K562 (cell line): ENCODE data around the gene CCDC106. TPM values are rescaled to one million over a fixed set of nuclear protein-coding genes. Genes with fewer than 3 reads are reported as not detected.

ENCODE experiments used
- E2F8 ChIP-seq: fragments of 450-650 bp; IDR thresholded peaks from 2 replicates; pipeline ENCODE4 v1.7.1; 2018; ENCODE audit warnings: mild to moderate bottlenecking, low read depth; ENCODE audit not compliant: partially characterized antibody
- EP300 ChIP-seq: IDR thresholded peaks from 2 replicates; pipeline ENCODE4 v1.6.1; 2012; ENCODE audit warnings: low read length, improper control_type of control experiment
- ESRRA ChIP-seq: fragments of 450-650 bp; IDR thresholded peaks from 2 replicates; pipeline ENCODE4 v1.6.1; 2014; ENCODE audit warnings: low read depth, mild to moderate bottlenecking, moderate library complexity, borderline replicate concordance
- FOXM1 ChIP-seq, 2 experiments: fragments of 450-650 bp in 1 of 2; sonication (generic) in 1 of 2; formaldehyde crosslinking in 1 of 2; IDR thresholded peaks; 2 replicates each; pipeline versions ENCODE4 v1.6.1 to v1.9.0; 2017 to 2022; ENCODE audit warnings: low read depth in 2 of 2, mild to moderate bottlenecking in 2 of 2, missing genetic modification reagents in 1 of 2, moderate library complexity in 1 of 2
- HMG20B ChIP-seq: fragments of 250-450 bp; sonication (Bioruptor Pico); IDR thresholded peaks from 2 replicates; pipeline ENCODE4 v1.5.0; 2021; ENCODE audit warnings: mild to moderate bottlenecking
- HNRNPH1 ChIP-seq: fragments of 200-400 bp; formaldehyde crosslinking; optimal IDR thresholded peaks from 2 replicates; pipeline ENCODE3; 2017; ENCODE audit warnings: low read depth, mild to moderate bottlenecking, low read length, moderate library complexity
- MNT ChIP-seq, 2 experiments: fragments of 450-650 bp; conservative IDR thresholded peaks; 2 replicates each; pipeline ENCODE4 v1.6.1; 2017; ENCODE audit warnings: mild to moderate bottlenecking in 2 of 2, moderate library complexity in 2 of 2
- MYC ChIP-seq, 2 experiments: fragments of 250-450 bp in 1 of 2; sonication (Bioruptor Pico) in 1 of 2; IDR thresholded peaks; 2 replicates each; pipeline versions ENCODE4 v1.5.1 to v1.6.1; 2012 to 2021; ENCODE audit warnings: low read depth in 2 of 2, borderline replicate concordance in 1 of 2, improper control_type of control experiment in 1 of 2, low read length in 1 of 2, mild to moderate bottlenecking in 1 of 2, moderate library complexity in 1 of 2
- NR2C1 ChIP-seq, 2 experiments: fragments of 450-650 bp; IDR thresholded peaks; 2 replicates each; pipeline ENCODE4 v1.6.1; 2017; ENCODE audit warnings: mild to moderate bottlenecking in 2 of 2, antibody characterized with exemption in 1 of 2, inconsistent platforms in 1 of 2, missing compliant biosample characterization in 1 of 2, missing genetic modification characterization in 1 of 2
- RB1 ChIP-seq: fragments of 450-650 bp; IDR thresholded peaks from 2 replicates; pipeline ENCODE4 v1.6.1; 2017; ENCODE audit warnings: low read depth, mild to moderate bottlenecking
- RERE ChIP-seq: sonication (generic); formaldehyde crosslinking; IDR thresholded peaks from 2 replicates; pipeline ENCODE4 v1.8.0; 2023; ENCODE audit warnings: missing genetic modification reagents, mild to moderate bottlenecking, borderline replicate concordance
- RNF2 ChIP-seq: sonication (generic); IDR thresholded peaks from 2 replicates; pipeline ENCODE4 v1.6.1; 2016
- STAG1 ChIP-seq: sonication (generic); formaldehyde crosslinking; IDR thresholded peaks from 2 replicates; pipeline ENCODE4 v1.5.0; 2020; ENCODE audit warnings: missing genetic modification reagents, borderline replicate concordance
- ZBTB12 ChIP-seq: fragments of 250-450 bp; sonication (Bioruptor Pico); IDR thresholded peaks from 2 replicates; pipeline ENCODE4 v1.4.0; 2020
- ZNF263 ChIP-seq: sonication (generic); formaldehyde crosslinking; IDR thresholded peaks from 2 replicates; pipeline ENCODE4 v1.8.0; 2022; ENCODE audit warnings: mild to moderate bottlenecking, missing genetic modification reagents, borderline replicate concordance
- ZNF668 ChIP-seq: fragments of 250-450 bp; sonication (Bioruptor Pico); IDR thresholded peaks from 2 replicates; pipeline ENCODE4 v1.8.0; 2022; ENCODE audit warnings: mild to moderate bottlenecking, inconsistent platforms
- polyA plus RNA-seq, 8 experiments: library from polyadenylated mRNA; depleted of rRNA in 4 of 8; stranded (reverse) in 5 of 8; unstranded in 3 of 8; fragments of >200 nt; fragmentation: Nextera tagmentation in 2 of 8; fragmentation: Illumina TruSeq in 1 of 8; extraction: Ambion mirVana in 2 of 8; extraction: Trizol in 1 of 8; gene quantifications; 2 replicates each; pipeline versions ENCODE4 v1.2.1 to v1.2.3, GENCODE V29; 2011 to 2014; ENCODE audit warnings: inconsistent platforms in 1 of 8, missing spikeins in 1 of 8
- total RNA-seq, 7 experiments: library from RNA; depleted of rRNA in 6 of 7; stranded (reverse); fragments of >200 nt in 6 of 7; fragmentation: Illumina TruSeq in 2 of 7; extraction: Trizol in 2 of 7; gene quantifications; 2 replicates each; pipeline versions ENCODE4 v1.2.1 to v1.2.3, GENCODE V29; 2011 to 2021; ENCODE audit warnings: low replicate concordance in 1 of 7

Gene CCDC106
- total and polyA plus RNA-seq, 9 of the 15 experiments (the other 6 are each of a cell fraction or from before 2014, with no cell fraction given): 0.10 to 27.5 (median 15.0) TPM; not detected in 1

GRCh38 chr19:55599468-55599841, 48.6 kb upstream of the CCDC106 start, which contains the start of gene FIZ1 (continued):
- TF ChIP-seq ZNF668 (CRISPR knock-in tag) (no peak), MNT (conservative IDR thresholded peaks at IDR 0.05) (peak in 1 of 2 experiments; percentile 75; a peak in 3 of 4 replicates), ESRRA (peak; percentile 32; the same call in 1 of the 2 replicates), RB1 (peak; percentile 78; the same call in 1 of the 2 replicates), RERE (CRISPR knock-in tag) (no peak), RNF2 (peak; percentile 21), FOXM1 (IDR thresholded peaks at IDR 0.05; ENCODE audit: low read depth) (peak; percentile 45; the same call in 1 of the 2 replicates), FOXM1 (CRISPR knock-in tag; IDR thresholded peaks at IDR 0.05; ENCODE audit: low read depth) (0 out of 2 replicates have a peak, but pooled peaks have one; percentile 35), EP300 (peak; percentile 21; the same call in 1 of the 2 replicates), MYC (IDR thresholded peaks at IDR 0.05; ENCODE audit: low read depth, low read length) (no peak), MYC (CRISPR knock-in tag; IDR thresholded peaks at IDR 0.05; ENCODE audit: borderline replicate concordance, low read depth) (no peak), E2F8 (peak; percentile 75), ZBTB12 (CRISPR knock-in tag) (peak; percentile 77), HMG20B (CRISPR knock-in tag) (no peak), HNRNPH1 (no peak), NR2C1 (IDR thresholded peaks at IDR 0.05) (peak; percentile 95), NR2C1 (tag; IDR thresholded peaks at IDR 0.05) (peak; percentile 95), STAG1 (CRISPR knock-in tag) (no peak), ZNF263 (CRISPR knock-in tag) (peak; percentile 88)
